Astrocyte (in vitro differentiated cells and primary cell): ENCODE results near the gene HOXA5. TPM values are rescaled to one million over a fixed set of nuclear protein-coding genes. Genes with fewer than 3 reads are reported as not detected.
A peak's percentile ranks its signal among the peaks of the same experiment; 100 is the strongest.

Experiments used
- DNase-seq: peaks from one replicate; pipeline ENCODE4 v3.0.0-alpha.2; 2010; ENCODE audit warnings: low read depth
- FAIRE-seq: peaks from 2 replicates; lab custom pipeline; 2011; peaks lifted over from hg19 to GRCh38; lab: Jason Lieb, UNC
- H2AFZ ChIP-seq: 2 replicates; pipeline ENCODE4 v1.6.0; 2012; ENCODE audit warnings: low read depth, low read length, inconsistent platforms
- H3K27ac ChIP-seq: 2 replicates; pipeline ENCODE4 v1.5.1; 2011; ENCODE audit warnings: low read depth, low read length, inconsistent platforms
- H3K27me3 ChIP-seq: 2 replicates; pipeline ENCODE4 v1.6.0; 2011; ENCODE audit warnings: low read length, inconsistent platforms; ENCODE audit not compliant: insufficient read depth
- H3K36me3 ChIP-seq: 2 replicates; pipeline ENCODE4 v1.5.1; 2011; ENCODE audit warnings: low read length, inconsistent platforms; ENCODE audit not compliant: insufficient read depth
- H3K4me1 ChIP-seq: 2 replicates; pipeline ENCODE4 v1.5.1; 2011; ENCODE audit warnings: low read length, inconsistent platforms; ENCODE audit not compliant: insufficient read depth
- H3K4me2 ChIP-seq: 2 replicates; pipeline ENCODE4 v1.6.0; 2012; ENCODE audit warnings: low read length, inconsistent platforms
- H3K4me3 ChIP-seq: 2 replicates; pipeline ENCODE4 v1.5.1; 2011; ENCODE audit warnings: low read depth, mild to moderate bottlenecking, low read length, inconsistent platforms; ENCODE audit not compliant: insufficient read depth
- H3K79me2 ChIP-seq: 2 replicates; pipeline ENCODE4 v1.6.0; 2012; ENCODE audit warnings: mild to moderate bottlenecking, low read length, inconsistent platforms; ENCODE audit not compliant: insufficient read depth
- H3K9ac ChIP-seq: 2 replicates; pipeline ENCODE4 v1.6.0; 2012; ENCODE audit warnings: mild to moderate bottlenecking, low read length, inconsistent platforms
- H3K9me3 ChIP-seq: 2 replicates; pipeline ENCODE4 v1.5.1; 2012; ENCODE audit warnings: low read depth, mild to moderate bottlenecking, low read length, inconsistent platforms; ENCODE audit not compliant: insufficient read depth
- H4K20me1 ChIP-seq: 2 replicates; pipeline ENCODE4 v1.6.0; 2012; ENCODE audit warnings: low read length, inconsistent platforms; ENCODE audit not compliant: insufficient read depth
- H3K27ac Mint-ChIP-seq: one replicate; pipeline ENCODE4 v1.8.0; 2021; ENCODE audit warnings: mild to moderate bottlenecking, mixed read lengths; ENCODE audit not compliant: unreplicated experiment
- H3K27me3 Mint-ChIP-seq: one replicate; pipeline ENCODE4 v1.8.0; 2021; ENCODE audit warnings: low read depth, mixed read lengths; ENCODE audit not compliant: unreplicated experiment
- H3K36me3 Mint-ChIP-seq: one replicate; pipeline ENCODE4 v1.8.0; 2021; ENCODE audit warnings: low read depth, mixed read lengths; ENCODE audit not compliant: unreplicated experiment
- H3K4me1 Mint-ChIP-seq: one replicate; pipeline ENCODE4 v1.8.0; 2021; ENCODE audit warnings: low read depth, mixed read lengths; ENCODE audit not compliant: unreplicated experiment
- H3K4me3 Mint-ChIP-seq: one replicate; pipeline ENCODE4 v1.8.0; 2021; ENCODE audit warnings: mild to moderate bottlenecking, moderate library complexity, mixed read lengths; ENCODE audit not compliant: unreplicated experiment
- H3K9me3 Mint-ChIP-seq: one replicate; pipeline ENCODE4 v1.8.0; 2021; ENCODE audit warnings: mild to moderate bottlenecking, mixed read lengths; ENCODE audit not compliant: unreplicated experiment
- CTCF ChIP-seq: IDR thresholded peaks from 2 replicates; pipeline ENCODE4 v1.5.1; 2011; ENCODE audit warnings: low read depth, mild to moderate bottlenecking, inconsistent platforms, low read length, moderate library complexity; ENCODE audit not compliant: insufficient read depth
- EZH2 ChIP-seq: IDR thresholded peaks from 2 replicates; pipeline ENCODE4 v1.6.1; 2012; ENCODE audit warnings: mild to moderate bottlenecking, low read length, inconsistent platforms; ENCODE audit not compliant: insufficient read depth
- total RNA-seq: library from RNA; stranded (reverse); gene quantifications from 2 replicates; pipeline ENCODE4 v1.2.1, GENCODE V29; 2021

Gene HOXA5
- total RNA-seq, 1 donor from 2014 or later, result not detected

GRCh38 chr7:27191833-27192545 lies 48.5 kb upstream of the HOXA5 start:
- Mint-ChIP-seq H3K27ac (peak overlapping the region; percentile 26), H3K4me1 (no peaks in the 10 kb centered on the region), H3K36me3 (no peaks in the 10 kb centered on the region), H3K27me3 (peaks cover 89% of the 10 kb centered on the region), H3K4me3 (no peak overlapping the region), H3K9me3 (peaks cover 15% of the 10 kb centered on the region)
- Histone ChIP-seq H3K27me3 (peaks cover 98% of the 10 kb centered on the region), H3K79me2 (no peaks in the 10 kb centered on the region), H3K27ac (no peak overlapping the region), H3K4me1 (peaks cover 3% of the 10 kb centered on the region), H3K9ac (no peak overlapping the region), H3K36me3 (no peaks in the 10 kb centered on the region), H3K9me3 (peaks cover 3% of the 10 kb centered on the region), H2AFZ (no peak overlapping the region), H4K20me1 (peaks cover 11% of the 10 kb centered on the region), H3K4me3 (no peak overlapping the region), H3K4me2 (peak overlapping the region; percentile 62)
- DNase-seq (no peak), FAIRE-seq (no peak)
- TF ChIP-seq EZH2, result peak; percentile 82
- no peak for TF ChIP-seq CTCF

- peaks cover 17% of the 10 kb centered on the region for H3K9me3 Mint-ChIP-seq
- H4K20me1 ChIP-seq, result peaks cover 9% of the 10 kb centered on the region
- H2AFZ ChIP-seq, result no peak overlapping the region
- no peak overlapping the region for H3K4me2 ChIP-seq
- H3K4me1 ChIP-seq, result peaks cover 3% of the 10 kb centered on the region
- H3K9me3 ChIP-seq, result peaks cover 3% of the 10 kb centered on the region
- no peaks in the 10 kb centered on the region for H3K79me2 ChIP-seq
- no peak overlapping the region for H3K4me3 Mint-ChIP-seq
- H3K36me3 Mint-ChIP-seq, result no peaks in the 10 kb centered on the region
- H3K27ac ChIP-seq, result no peak overlapping the region
- no peak overlapping the region for H3K4me3 ChIP-seq
- no peak overlapping the region for H3K9ac ChIP-seq
- DNase-seq (no peak), FAIRE-seq (no peak)
- no peak overlapping the region for H3K27ac Mint-ChIP-seq
- no peak for TF ChIP-seq CTCF
- TF ChIP-seq EZH2, result no peak
- H3K27me3 ChIP-seq, result peaks cover 99% of the 10 kb centered on the region
- H3K4me1 Mint-ChIP-seq, result no peaks in the 10 kb centered on the region
- peaks cover 90% of the 10 kb centered on the region for H3K27me3 Mint-ChIP-seq
- H3K36me3 ChIP-seq, result no peaks in the 10 kb centered on the region
These were observed 47.8 kb upstream of the HOXA5 start for GRCh38 chr7:27191161-27191731.
